ENCODE results near the gene TRAF1.

- no peak for TF ChIP-seq GATA2 (IDR thresholded peaks at IDR 0.05; ENCODE audit: low read depth, low read length)
- TF ChIP-seq GATA3 (IDR thresholded peaks at IDR 0.05; ENCODE audit: low read depth, low read length), result no peak
Measured at GRCh38 chr9:120900824-120901223, 25.8 kb downstream of the TRAF1 start.
